AG09319 (cell line): ENCODE results near the gene COG8.

ENCODE experiments used
- DNase-seq: peaks from one replicate; pipeline ENCODE4 v3.0.0-alpha.2; 2010; ENCODE audit warnings: low read depth; ENCODE audit errors: extremely low read depth
- TF ChIP-seq, protein P1 (sequence below): IDR thresholded peaks from 2 replicates; pipeline ENCODE4 v1.5.1; 2011; ENCODE audit warnings: low read depth, mild to moderate bottlenecking, inconsistent platforms, low read length, moderate library complexity

COG8 gene

DNA sequence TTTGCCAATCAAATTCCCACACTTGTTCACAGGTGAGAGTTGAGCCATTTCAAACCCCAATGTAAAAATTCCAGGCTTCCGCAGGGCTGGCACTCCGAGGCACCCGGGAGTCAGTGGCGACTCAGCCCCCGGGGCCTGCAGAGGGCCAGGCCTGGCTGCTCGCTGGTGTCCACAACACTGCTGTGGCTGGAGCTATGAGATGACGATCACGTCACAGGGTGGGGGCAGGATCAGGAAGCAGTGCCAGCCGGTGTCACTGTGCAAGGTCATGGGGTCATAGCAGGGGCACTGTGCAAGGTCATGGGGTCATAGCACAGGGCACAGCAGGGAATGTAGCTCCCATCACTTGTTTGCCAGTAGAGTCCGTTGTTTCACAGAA lies 20.5 kb downstream of the COG8 start:
- DNase-seq, result no peak

DNA sequence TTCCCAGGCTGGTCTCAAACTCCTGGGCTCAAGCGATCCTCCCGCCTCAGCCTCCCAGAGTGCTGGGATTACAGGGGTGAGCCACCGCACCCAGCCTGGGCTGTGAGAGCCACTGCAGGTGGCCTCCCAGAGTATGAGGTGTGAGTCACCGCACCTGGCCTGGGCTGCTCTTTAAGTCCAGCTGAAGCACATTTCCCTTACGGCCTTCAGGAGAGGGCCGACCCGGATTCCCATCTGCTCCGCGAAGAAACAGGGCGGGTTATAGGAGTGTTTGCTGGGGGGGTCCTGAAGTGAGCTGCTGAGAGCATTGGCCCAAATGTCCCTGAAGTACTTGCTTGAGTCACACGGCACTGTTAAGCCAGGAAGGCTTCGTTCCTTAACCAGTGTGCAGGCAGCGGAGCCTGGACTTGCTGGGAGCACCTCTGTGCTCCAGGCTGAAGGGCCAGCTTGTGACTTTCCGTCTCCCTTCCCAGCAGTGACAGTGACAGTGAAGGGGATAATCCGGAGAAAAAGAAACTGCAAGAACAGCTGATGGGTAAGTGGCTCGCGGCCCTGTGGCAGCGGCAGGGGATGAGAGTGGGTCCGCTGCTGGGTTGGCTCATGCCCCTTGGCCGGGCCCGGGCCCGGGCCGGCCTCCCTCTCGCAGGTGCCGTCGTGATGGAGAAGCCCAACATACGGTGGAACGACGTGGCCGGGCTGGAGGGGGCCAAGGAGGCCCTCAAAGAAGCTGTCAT lies 21.0 kb downstream of the COG8 start:
- DNase-seq, result no peak
- TF ChIP-seq, protein P1, sequence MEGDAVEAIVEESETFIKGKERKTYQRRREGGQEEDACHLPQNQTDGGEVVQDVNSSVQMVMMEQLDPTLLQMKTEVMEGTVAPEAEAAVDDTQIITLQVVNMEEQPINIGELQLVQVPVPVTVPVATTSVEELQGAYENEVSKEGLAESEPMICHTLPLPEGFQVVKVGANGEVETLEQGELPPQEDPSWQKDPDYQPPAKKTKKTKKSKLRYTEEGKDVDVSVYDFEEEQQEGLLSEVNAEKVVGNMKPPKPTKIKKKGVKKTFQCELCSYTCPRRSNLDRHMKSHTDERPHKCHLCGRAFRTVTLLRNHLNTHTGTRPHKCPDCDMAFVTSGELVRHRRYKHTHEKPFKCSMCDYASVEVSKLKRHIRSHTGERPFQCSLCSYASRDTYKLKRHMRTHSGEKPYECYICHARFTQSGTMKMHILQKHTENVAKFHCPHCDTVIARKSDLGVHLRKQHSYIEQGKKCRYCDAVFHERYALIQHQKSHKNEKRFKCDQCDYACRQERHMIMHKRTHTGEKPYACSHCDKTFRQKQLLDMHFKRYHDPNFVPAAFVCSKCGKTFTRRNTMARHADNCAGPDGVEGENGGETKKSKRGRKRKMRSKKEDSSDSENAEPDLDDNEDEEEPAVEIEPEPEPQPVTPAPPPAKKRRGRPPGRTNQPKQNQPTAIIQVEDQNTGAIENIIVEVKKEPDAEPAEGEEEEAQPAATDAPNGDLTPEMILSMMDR, result no peak

More for the DNA sequence above, 20.5 kb downstream of the COG8 start:
- TF ChIP-seq, protein P1, result no peak

DNA sequence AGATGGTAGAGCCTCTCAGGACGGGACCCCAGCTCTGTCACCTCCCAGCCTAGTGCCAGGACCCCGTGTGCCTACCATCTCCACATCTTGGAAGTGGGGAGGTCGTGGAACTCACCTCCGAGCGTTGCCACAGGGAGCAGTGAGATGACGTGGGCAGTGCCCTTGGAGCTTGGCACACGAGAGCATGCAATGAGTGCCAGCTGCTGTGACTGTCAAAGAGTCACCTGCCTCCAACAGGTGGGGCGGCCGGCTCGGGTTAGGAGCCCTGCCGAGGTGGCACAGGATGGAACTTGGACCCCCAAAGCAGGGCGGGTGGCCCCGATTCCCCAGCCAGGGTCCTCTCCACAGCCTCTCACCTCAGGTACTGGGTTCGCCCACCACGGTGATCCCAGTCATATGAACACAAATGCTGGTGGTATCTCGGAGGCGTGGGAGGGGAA lies 22.7 kb downstream of the COG8 start:
- no peak for DNase-seq
- TF ChIP-seq, protein P1, result no peak

DNA sequence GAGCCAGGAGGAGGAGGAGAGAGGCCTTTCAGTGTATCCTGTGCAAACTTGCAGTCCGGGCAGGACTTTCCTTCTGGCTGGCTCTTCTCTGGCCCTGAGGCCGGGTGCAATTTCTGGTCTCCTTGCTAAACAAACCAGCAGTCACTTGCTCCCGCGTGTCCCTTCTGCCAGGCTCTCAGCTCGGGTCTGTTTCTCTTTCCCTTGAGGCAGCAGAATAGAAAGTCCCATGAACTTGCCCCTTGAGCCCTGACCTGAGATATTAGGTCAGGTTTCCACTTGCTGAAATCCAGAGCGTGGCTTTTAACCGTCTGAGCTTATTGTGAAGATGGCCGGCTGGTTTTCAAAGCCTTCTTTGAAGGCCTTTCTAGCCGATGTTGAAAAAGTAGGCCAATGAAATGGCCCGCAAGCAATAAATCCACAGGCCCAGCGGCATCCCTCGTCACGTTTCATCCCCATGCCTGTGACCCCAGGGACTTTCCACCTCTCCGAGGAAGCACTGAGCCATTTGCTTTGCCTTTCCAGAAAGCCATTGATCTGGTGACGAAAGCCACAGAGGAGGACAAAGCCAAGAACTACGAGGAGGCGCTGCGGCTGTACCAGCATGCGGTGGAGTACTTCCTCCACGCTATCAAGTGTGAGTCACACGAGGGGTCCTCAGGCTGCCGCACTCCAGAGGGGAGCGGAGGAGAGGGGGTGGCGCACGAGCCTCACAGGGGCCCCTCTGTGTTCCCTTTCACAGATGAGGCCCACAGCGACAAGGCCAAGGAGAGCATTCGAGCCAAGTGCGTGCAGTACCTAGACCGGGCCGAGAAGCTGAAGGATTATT lies 23.7 kb downstream of the COG8 start:
- TF ChIP-seq, protein P1, result no peak
- no peak for DNase-seq

DNA sequence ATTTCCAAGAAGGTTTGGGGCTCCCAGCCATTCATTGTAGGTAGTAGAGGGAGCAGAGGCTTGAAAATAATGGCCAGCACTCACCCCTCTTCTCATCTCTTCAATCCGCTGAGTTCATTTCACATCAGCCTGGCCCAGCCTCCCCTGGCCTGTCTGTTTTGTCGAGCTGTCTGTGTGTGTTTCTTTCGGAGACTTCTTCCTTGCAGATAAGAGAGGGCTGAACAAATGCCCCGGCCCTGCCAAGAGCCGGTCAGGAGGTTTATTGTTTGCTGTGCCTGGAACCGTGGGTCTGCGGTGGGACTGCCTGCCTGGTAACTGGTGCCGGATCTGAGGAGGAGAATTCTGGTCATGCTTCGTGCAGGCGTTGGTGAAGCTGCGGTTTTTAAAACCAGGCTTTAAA lies 24.8 kb downstream of the COG8 start:
- no peak for DNase-seq
- TF ChIP-seq, protein P1, result no peak

DNA sequence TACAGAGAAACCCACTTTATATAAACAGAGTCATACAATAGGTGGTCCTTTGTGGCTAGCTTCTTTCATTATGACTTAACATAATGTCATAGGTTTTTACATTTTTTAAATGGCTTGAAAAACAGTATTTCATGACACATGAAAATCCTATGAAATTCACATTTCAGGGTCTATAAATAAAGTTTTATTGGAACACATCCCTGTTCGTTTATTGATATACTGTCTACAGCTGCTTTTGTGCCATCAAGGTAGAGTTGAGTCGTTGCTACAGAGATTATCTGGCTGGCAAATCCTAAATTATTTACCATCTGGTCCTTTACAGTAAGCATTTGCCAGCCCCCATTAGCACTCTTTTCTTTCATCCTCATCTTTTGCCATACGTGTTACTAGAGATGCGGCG lies 25.9 kb downstream of the COG8 start:
- DNase-seq, result no peak
- TF ChIP-seq, protein P1, result no peak
